ENCODE data around the gene CNPY1.

The CNPY1 gene

DNA sequence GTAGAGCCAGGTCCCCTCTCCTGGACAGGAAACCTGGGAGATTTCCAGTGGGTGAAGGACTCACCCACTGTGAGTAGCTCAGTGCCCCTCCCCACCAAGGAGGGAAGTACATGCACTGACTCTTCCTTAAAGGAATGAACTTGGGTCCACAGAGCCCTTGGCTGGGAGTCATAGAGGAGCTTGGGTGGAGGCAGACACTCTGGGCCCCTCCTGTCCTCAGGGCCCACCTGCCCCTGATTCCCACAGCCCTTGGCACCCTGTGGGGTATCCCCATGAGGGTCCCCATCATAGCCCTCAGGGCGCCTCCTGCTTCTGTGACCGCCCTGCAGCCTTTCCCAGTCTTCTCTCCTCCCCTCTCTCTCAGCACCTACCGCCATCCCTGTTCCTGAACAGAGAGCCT is 84.7 kb downstream of the CNPY1 start:
- no peak overlapping the region for H2BK5ac ChIP-seq (ENCODE audit: low read depth, low read length, poor library complexity, severe bottlenecking)
- no peak overlapping the region for H4K8ac ChIP-seq (ENCODE audit: low read length)
- peaks cover 78 to 91% of the 10 kb centered on the region in 2 experiments for H3K27me3 ChIP-seq (ENCODE audit: control insufficient read depth in 1 of 2, insufficient read depth in 1 of 2, low read length in 2 of 2)
- no peak overlapping the region for H3K14ac ChIP-seq (ENCODE audit: low read length in 2 of 2)
- H2BK12ac ChIP-seq (ENCODE audit: low read length in 2 of 2), result no peak overlapping the region
- H4K91ac ChIP-seq (ENCODE audit: low read length), result no peak overlapping the region
- DNase-seq, result no peak
- H2AK5ac ChIP-seq (ENCODE audit: low read length, severe bottlenecking), result no peak overlapping the region
- no peak overlapping the region for H2AFZ ChIP-seq (ENCODE audit: low read depth, low read length)
- no peak overlapping the region for H2BK120ac ChIP-seq (ENCODE audit: low read depth, low read length)
- no peak overlapping the region for H3K9ac ChIP-seq (ENCODE audit: low read length)
- no peaks in the 10 kb centered on the region for H3K9me3 ChIP-seq (ENCODE audit: control insufficient read depth, low read length)
- H3K27ac ChIP-seq (ENCODE audit: low read length, poor library complexity, severe bottlenecking), result no peak overlapping the region
- no peak overlapping the region for H3K4ac ChIP-seq (ENCODE audit: low read depth in 1 of 2, low read length in 2 of 2)
- no peaks in the 10 kb centered on the region for H3K36me3 ChIP-seq (ENCODE audit: control insufficient read depth in 1 of 2, insufficient read depth in 2 of 2, low read depth in 1 of 2, low read length in 2 of 2)
- H3K79me1 ChIP-seq (replicated peaks; ENCODE audit: low read length, poor library complexity, severe bottlenecking), result no peaks in the 10 kb centered on the region
- WGBS, result 0% methylated on average over 3 of the region's 3 CpGs
- no peak overlapping the region for H3K4me2 ChIP-seq (ENCODE audit: low read length, poor library complexity, severe bottlenecking)
- H3K4me1 ChIP-seq (ENCODE audit: control insufficient read depth, insufficient read depth, low read depth, low read length), result peaks cover 33% of the 10 kb centered on the region
- H2BK15ac ChIP-seq (ENCODE audit: low read depth, poor library complexity, severe bottlenecking), result no peak overlapping the region
- H3K18ac ChIP-seq (ENCODE audit: low read depth in 1 of 2, low read length in 2 of 2), result no peak overlapping the region
- no peak overlapping the region for H3K4me3 ChIP-seq (ENCODE audit: insufficient read depth in 1 of 2, low read depth in 1 of 2, low read length in 2 of 2)
- H3K23ac ChIP-seq (ENCODE audit: low read length in 2 of 2), result no peak overlapping the region

DNA sequence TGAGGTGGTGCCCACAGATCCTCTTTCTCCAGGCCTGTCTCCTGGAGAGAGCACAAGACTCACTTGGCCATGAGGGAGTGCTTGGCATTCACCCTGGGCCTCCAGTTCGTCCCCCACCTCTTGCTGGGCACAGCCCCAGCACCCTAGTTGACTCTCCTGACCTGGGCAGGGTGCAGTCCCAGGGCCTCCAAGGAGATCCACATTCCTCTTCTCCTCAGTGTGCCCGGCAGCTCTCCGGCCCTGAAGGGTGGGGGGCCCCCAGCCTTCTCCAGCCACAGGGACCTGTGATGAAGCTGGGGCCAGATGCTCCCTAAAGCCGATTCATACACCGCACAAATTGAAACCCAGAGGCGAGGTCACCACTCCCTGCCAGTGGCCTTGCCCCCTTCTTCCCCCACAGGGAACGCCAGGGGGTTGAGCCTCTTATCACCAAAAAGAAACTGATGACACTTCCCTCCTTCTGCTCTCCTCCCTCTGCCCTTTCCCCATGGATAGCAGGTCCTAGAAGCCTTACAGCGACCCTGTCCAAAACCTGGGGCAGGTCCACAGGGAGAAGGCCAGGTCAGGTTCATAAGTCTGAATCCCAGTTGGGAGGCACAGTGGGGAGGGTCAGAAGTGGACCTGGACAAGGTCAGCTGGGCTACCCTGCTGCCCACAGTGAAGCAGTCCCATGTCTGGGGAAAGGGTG is 85.3 kb downstream of the CNPY1 start:
- H2BK120ac ChIP-seq (ENCODE audit: low read depth, low read length), result no peak overlapping the region
- H3K9me3 ChIP-seq (ENCODE audit: control insufficient read depth, low read length), result no peaks in the 10 kb centered on the region
- H2BK5ac ChIP-seq (ENCODE audit: low read depth, low read length, poor library complexity, severe bottlenecking), result no peak overlapping the region
- WGBS, result 8% methylated on average over 8 of the region's 8 CpGs
- no peak for DNase-seq
- no peak overlapping the region for H3K27ac ChIP-seq (ENCODE audit: low read length, poor library complexity, severe bottlenecking)
- no peak overlapping the region for H3K18ac ChIP-seq (ENCODE audit: low read depth in 1 of 2, low read length in 2 of 2)
- H2BK15ac ChIP-seq (ENCODE audit: low read depth, poor library complexity, severe bottlenecking), result no peak overlapping the region
- H2AK5ac ChIP-seq (ENCODE audit: low read length, severe bottlenecking), result no peak overlapping the region
- H3K4ac ChIP-seq (ENCODE audit: low read depth in 1 of 2, low read length in 2 of 2), result no peak overlapping the region
- no peak overlapping the region for H4K91ac ChIP-seq (ENCODE audit: low read length)
- no peaks in the 10 kb centered on the region for H3K36me3 ChIP-seq (ENCODE audit: control insufficient read depth in 1 of 2, insufficient read depth in 2 of 2, low read depth in 1 of 2, low read length in 2 of 2)
- H3K4me3 ChIP-seq (ENCODE audit: insufficient read depth in 1 of 2, low read depth in 1 of 2, low read length in 2 of 2), result no peak overlapping the region
- H2BK12ac ChIP-seq (ENCODE audit: low read length in 2 of 2), result no peak overlapping the region
- peaks cover 78 to 91% of the 10 kb centered on the region in 2 experiments for H3K27me3 ChIP-seq (ENCODE audit: control insufficient read depth in 1 of 2, insufficient read depth in 1 of 2, low read length in 2 of 2)
- peaks cover 28% of the 10 kb centered on the region for H3K4me1 ChIP-seq (ENCODE audit: control insufficient read depth, insufficient read depth, low read depth, low read length)
- no peak overlapping the region for H3K4me2 ChIP-seq (ENCODE audit: low read length, poor library complexity, severe bottlenecking)
- no peaks in the 10 kb centered on the region for H3K79me1 ChIP-seq (replicated peaks; ENCODE audit: low read length, poor library complexity, severe bottlenecking)
- H3K23ac ChIP-seq (ENCODE audit: low read length in 2 of 2), result no peak overlapping the region
- no peak overlapping the region for H3K14ac ChIP-seq (ENCODE audit: low read length in 2 of 2)
- H4K8ac ChIP-seq (ENCODE audit: low read length), result no peak overlapping the region
- H3K9ac ChIP-seq (ENCODE audit: low read length), result no peak overlapping the region
- no peak overlapping the region for H2AFZ ChIP-seq (ENCODE audit: low read depth, low read length)

DNA sequence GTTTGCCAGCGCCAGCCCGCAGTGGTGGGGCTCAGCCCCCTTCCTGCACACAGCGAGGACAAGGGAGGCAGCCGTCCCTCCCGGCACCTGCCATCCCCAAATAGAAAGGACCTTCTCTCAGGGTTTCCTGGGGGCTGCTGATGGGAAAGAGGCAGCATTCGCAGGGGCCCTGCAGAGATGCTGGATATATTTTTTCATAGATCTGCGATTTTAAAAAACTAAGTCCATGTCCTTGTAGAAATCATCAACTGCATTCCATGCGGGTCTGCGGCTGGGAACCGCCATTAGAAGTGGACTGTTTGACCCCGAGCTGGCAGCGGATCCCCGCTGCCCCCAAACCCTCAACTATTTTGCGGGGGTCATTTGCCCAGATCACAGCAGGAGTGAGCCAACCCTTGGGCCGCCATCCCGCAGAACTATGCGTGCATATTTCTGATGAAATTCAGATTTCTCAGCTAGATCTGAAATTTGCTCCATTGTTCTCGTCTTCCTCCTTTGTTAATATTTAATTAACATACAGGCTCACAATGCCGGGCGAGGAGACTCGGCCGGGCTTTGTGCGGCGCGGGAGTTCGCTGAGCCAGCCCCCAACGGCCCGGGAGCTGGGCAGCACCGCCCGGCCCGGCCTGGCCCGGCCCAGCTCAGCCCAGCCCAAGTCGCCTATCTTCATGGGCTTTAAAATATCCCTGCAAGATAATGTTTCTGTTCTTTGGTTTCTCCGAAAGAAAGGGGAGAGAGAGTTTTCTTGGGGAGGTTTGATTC is 86.5 kb downstream of the CNPY1 start:
- Histone ChIP-seq H3K23ac (ENCODE audit: low read length in 2 of 2) (no peak overlapping the region), H3K36me3 (ENCODE audit: control insufficient read depth in 1 of 2, insufficient read depth in 2 of 2, low read depth in 1 of 2, low read length in 2 of 2) (no peaks in the 10 kb centered on the region), H4K8ac (ENCODE audit: low read length) (no peak overlapping the region), H2BK120ac (ENCODE audit: low read depth, low read length) (no peak overlapping the region), H2AFZ (ENCODE audit: low read depth, low read length) (no peak overlapping the region), H3K27me3 (ENCODE audit: control insufficient read depth in 1 of 2, insufficient read depth in 1 of 2, low read length in 2 of 2) (peaks cover 78 to 91% of the 10 kb centered on the region in 2 experiments), H2BK5ac (ENCODE audit: low read depth, low read length, poor library complexity, severe bottlenecking) (no peak overlapping the region), H3K9me3 (ENCODE audit: control insufficient read depth, low read length) (no peaks in the 10 kb centered on the region), H3K9ac (ENCODE audit: low read length) (no peak overlapping the region), H3K14ac (ENCODE audit: low read length in 2 of 2) (no peak overlapping the region), H3K4me1 (ENCODE audit: control insufficient read depth, insufficient read depth, low read depth, low read length) (peaks cover 26% of the 10 kb centered on the region), H3K18ac (ENCODE audit: low read depth in 1 of 2, low read length in 2 of 2) (no peak overlapping the region), H3K4me3 (ENCODE audit: insufficient read depth in 1 of 2, low read depth in 1 of 2, low read length in 2 of 2) (no peak overlapping the region), H3K4ac (ENCODE audit: low read depth in 1 of 2, low read length in 2 of 2) (no peak overlapping the region), H3K79me1 (replicated peaks; ENCODE audit: low read length, poor library complexity, severe bottlenecking) (no peaks in the 10 kb centered on the region), H3K27ac (ENCODE audit: low read length, poor library complexity, severe bottlenecking) (no peak overlapping the region), H2AK5ac (ENCODE audit: low read length, severe bottlenecking) (no peak overlapping the region), H2BK15ac (ENCODE audit: low read depth, poor library complexity, severe bottlenecking) (no peak overlapping the region), H3K4me2 (ENCODE audit: low read length, poor library complexity, severe bottlenecking) (no peak overlapping the region), H2BK12ac (ENCODE audit: low read length in 2 of 2) (no peak overlapping the region), H4K91ac (ENCODE audit: low read length) (no peak overlapping the region)
- no peak for DNase-seq
- 9% methylated on average over 33 of the region's 34 CpGs for WGBS

DNA sequence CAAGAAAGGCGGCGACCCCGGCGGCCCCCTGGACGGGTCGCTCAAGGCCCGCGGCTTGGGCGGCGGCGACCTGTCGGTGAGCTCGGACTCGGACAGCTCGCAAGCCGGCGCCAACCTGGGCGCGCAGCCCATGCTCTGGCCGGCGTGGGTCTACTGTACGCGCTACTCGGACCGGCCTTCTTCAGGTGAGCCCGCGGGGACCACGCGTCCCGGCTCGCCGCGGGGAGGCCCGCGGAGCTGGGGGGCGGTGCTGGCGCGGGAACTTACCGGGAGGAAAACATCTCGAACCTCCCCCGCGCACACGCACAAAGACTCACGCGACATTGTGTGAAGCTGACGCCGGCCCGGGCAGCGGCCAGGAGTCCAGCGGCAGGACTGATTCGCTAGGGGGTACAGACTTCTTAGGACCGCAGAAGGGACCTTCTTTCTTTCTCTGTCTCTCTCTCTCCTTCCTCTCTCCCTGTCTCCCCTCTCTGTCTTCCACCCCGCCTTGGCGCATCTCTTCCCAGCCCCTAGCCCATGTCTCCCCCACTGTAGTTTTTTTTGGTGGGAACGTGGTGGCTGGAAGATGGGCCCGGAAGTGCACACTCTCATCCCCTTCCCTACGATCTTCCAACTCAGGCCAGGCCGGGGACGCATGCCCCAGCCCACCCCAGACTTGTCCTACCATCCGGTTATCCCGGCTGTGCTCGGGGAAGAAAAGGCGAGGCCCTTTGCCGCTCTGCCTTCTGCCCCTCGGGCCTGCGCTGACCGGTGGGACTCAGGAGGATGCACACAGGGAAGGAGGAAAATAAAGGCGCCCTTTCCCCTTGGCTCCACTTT is 87.3 kb downstream of the CNPY1 start:
- Histone ChIP-seq H2AFZ (ENCODE audit: low read depth, low read length) (no peak overlapping the region), H3K27me3 (ENCODE audit: control insufficient read depth in 1 of 2, insufficient read depth in 1 of 2, low read length in 2 of 2) (peaks cover 80 to 91% of the 10 kb centered on the region in 2 experiments), H3K27ac (ENCODE audit: low read length, poor library complexity, severe bottlenecking) (no peak overlapping the region), H4K8ac (ENCODE audit: low read length) (no peak overlapping the region), H3K79me1 (replicated peaks; ENCODE audit: low read length, poor library complexity, severe bottlenecking) (no peaks in the 10 kb centered on the region), H3K23ac (ENCODE audit: low read length in 2 of 2) (no peak overlapping the region), H4K91ac (ENCODE audit: low read length) (no peak overlapping the region), H2BK15ac (ENCODE audit: low read depth, poor library complexity, severe bottlenecking) (no peak overlapping the region), H2BK12ac (ENCODE audit: low read length in 2 of 2) (no peak overlapping the region), H3K9ac (ENCODE audit: low read length) (no peak overlapping the region), H3K4me3 (ENCODE audit: insufficient read depth in 1 of 2, low read depth in 1 of 2, low read length in 2 of 2) (no peak overlapping the region), H2BK120ac (ENCODE audit: low read depth, low read length) (no peak overlapping the region), H3K9me3 (ENCODE audit: control insufficient read depth, low read length) (no peaks in the 10 kb centered on the region), H3K18ac (ENCODE audit: low read depth in 1 of 2, low read length in 2 of 2) (no peak overlapping the region), H3K4ac (ENCODE audit: low read depth in 1 of 2, low read length in 2 of 2) (no peak overlapping the region), H3K4me2 (ENCODE audit: low read length, poor library complexity, severe bottlenecking) (peak overlapping the region; percentile 70), H3K36me3 (ENCODE audit: control insufficient read depth in 1 of 2, insufficient read depth in 2 of 2, low read depth in 1 of 2, low read length in 2 of 2) (no peaks in the 10 kb centered on the region), H2AK5ac (ENCODE audit: low read length, severe bottlenecking) (no peak overlapping the region), H2BK5ac (ENCODE audit: low read depth, low read length, poor library complexity, severe bottlenecking) (no peak overlapping the region), H3K14ac (ENCODE audit: low read length in 2 of 2) (no peak overlapping the region), H3K4me1 (ENCODE audit: control insufficient read depth, insufficient read depth, low read depth, low read length) (peaks cover 31% of the 10 kb centered on the region)
- DNase-seq, result no peak
- WGBS, result 1% methylated on average over 44 of the region's 68 CpGs

Data from mesenchymal stem cell (in vitro differentiated cells and primary cell).